Tibial nerve (tissue), 4 donors: ENCODE measurements around the gene PTGES3L. TPM values are rescaled to one million over a fixed set of nuclear protein-coding genes. Genes with fewer than 3 reads are reported as not detected.

Experiments used
- DNase-seq, 2 donors: peaks; one replicate each; pipeline ENCODE4 v3.0.0-alpha.2; 2019; ENCODE audit warnings: low spot score in 2 of 2
- H3K27ac ChIP-seq, 4 donors: fragments of 200-600 bp; sonication (generic) in 3 of 4; one replicate each; pipeline ENCODE4 v1.5.1; 2017 to 2019; ENCODE audit warnings: mild to moderate bottlenecking in 1 of 4
- H3K27me3 ChIP-seq, 2 donors: fragments of 200-600 bp; sonication (generic) in 1 of 2; one replicate each; pipeline versions ENCODE4 v1.5.1 to v1.6.0; 2017 to 2019
- H3K36me3 ChIP-seq, 3 donors: fragments of 200-600 bp; sonication (generic); one replicate each; pipeline ENCODE4 v1.5.1; 2018 to 2019
- H3K4me1 ChIP-seq, 4 donors: fragments of 200-600 bp; sonication (generic) in 3 of 4; one replicate each; pipeline ENCODE4 v1.5.1; 2017 to 2019
- H3K4me3 ChIP-seq, 4 donors: fragments of 200-600 bp; sonication (generic) in 3 of 4; one replicate each; pipeline ENCODE4 v1.5.1; 2017 to 2019; ENCODE audit warnings: mild to moderate bottlenecking in 1 of 4, moderate library complexity in 1 of 4
- H3K9me3 ChIP-seq, 4 donors: fragments of 200-600 bp; sonication (generic) in 3 of 4; one replicate each; pipeline ENCODE4 v1.5.1; 2017 to 2019
- EP300 ChIP-seq, 2 donors: sonication (generic); formaldehyde crosslinking; IDR thresholded peaks; one replicate each; pipeline ENCODE4 v1.6.1; 2017; ENCODE audit warnings: antibody characterized with exemption in 2 of 2, mild to moderate bottlenecking in 1 of 2
- POLR2A ChIP-seq, 2 donors: fragments of 450-650 bp; IDR thresholded peaks; one replicate each; pipeline ENCODE4 v1.6.1; 2017; ENCODE audit warnings: antibody characterized with exemption in 2 of 2, mild to moderate bottlenecking in 2 of 2, moderate library complexity in 2 of 2
- WGBS, 2 donors: methylation state at CpG; one replicate each; pipeline ENCODE4 v1.1.5; 2018; 5-methylcytosine and 5-hydroxymethylcytosine counted together
- total RNA-seq, 4 donors: library from RNA; depleted of rRNA; stranded (reverse); fragments of >200 nt; gene quantifications; one replicate each; pipeline ENCODE4 v1.1.0, GENCODE V29; 2016
- TF ChIP-seq, protein P1 (sequence below), 5 experiments: fragments of 200-600 bp in 3 of 5; fragments of 450-650 bp in 2 of 5; sonication (generic) in 3 of 5; IDR thresholded peaks; one replicate each; pipeline ENCODE4 v1.5.1; 2016 to 2019; ENCODE audit warnings: antibody characterized with exemption in 5 of 5, mild to moderate bottlenecking in 3 of 5, moderate library complexity in 2 of 5

PTGES3L gene
- total RNA-seq, 4 donors from 2014 or later: not detected

DNA sequence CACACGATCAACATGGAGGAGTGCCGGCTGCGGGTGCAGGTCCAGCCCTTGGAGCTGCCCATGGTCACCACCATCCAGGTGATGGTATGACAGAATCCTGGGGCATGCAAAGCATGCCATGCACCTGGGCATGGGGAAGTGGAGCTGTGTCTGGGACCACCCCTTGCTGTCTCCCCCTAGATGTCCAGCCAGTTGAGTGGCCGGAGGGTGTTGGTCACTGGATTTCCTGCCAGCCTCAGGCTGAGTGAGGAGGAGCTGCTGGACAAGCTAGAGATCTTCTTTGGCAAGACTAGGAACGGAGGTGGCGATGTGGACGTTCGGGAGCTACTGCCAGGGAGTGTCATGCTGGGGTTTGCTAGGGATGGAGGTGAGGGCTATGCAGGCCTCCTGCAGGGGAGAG is 33.4 kb upstream of the PTGES3L start:
- no peak overlapping the region for H3K4me3 ChIP-seq
- TF ChIP-seq, protein P1, sequence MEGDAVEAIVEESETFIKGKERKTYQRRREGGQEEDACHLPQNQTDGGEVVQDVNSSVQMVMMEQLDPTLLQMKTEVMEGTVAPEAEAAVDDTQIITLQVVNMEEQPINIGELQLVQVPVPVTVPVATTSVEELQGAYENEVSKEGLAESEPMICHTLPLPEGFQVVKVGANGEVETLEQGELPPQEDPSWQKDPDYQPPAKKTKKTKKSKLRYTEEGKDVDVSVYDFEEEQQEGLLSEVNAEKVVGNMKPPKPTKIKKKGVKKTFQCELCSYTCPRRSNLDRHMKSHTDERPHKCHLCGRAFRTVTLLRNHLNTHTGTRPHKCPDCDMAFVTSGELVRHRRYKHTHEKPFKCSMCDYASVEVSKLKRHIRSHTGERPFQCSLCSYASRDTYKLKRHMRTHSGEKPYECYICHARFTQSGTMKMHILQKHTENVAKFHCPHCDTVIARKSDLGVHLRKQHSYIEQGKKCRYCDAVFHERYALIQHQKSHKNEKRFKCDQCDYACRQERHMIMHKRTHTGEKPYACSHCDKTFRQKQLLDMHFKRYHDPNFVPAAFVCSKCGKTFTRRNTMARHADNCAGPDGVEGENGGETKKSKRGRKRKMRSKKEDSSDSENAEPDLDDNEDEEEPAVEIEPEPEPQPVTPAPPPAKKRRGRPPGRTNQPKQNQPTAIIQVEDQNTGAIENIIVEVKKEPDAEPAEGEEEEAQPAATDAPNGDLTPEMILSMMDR (IDR thresholded peaks at IDR 0.05): no peak
- TF ChIP-seq POLR2A (IDR thresholded peaks at IDR 0.05) (no peak), EP300 (IDR thresholded peaks at IDR 0.05) (no peak)
- H3K27ac ChIP-seq: peak overlapping the region in 3 of 4 donors; percentile 70 to 88 (median 76)
- WGBS, 2 donors: 74 to 89% methylated on average over 7 to 8 of the region's 8 CpGs
- H3K4me1 ChIP-seq: peaks cover 0 to 91% (median 44%) of the 10 kb centered on the region in 4 donors
- no peaks in the 10 kb centered on the region for H3K9me3 ChIP-seq
- DNase-seq: no peak
- H3K36me3 ChIP-seq: peaks cover 0 to 55% (median 0%) of the 10 kb centered on the region in 3 donors
- no peaks in the 10 kb centered on the region for H3K27me3 ChIP-seq

DNA sequence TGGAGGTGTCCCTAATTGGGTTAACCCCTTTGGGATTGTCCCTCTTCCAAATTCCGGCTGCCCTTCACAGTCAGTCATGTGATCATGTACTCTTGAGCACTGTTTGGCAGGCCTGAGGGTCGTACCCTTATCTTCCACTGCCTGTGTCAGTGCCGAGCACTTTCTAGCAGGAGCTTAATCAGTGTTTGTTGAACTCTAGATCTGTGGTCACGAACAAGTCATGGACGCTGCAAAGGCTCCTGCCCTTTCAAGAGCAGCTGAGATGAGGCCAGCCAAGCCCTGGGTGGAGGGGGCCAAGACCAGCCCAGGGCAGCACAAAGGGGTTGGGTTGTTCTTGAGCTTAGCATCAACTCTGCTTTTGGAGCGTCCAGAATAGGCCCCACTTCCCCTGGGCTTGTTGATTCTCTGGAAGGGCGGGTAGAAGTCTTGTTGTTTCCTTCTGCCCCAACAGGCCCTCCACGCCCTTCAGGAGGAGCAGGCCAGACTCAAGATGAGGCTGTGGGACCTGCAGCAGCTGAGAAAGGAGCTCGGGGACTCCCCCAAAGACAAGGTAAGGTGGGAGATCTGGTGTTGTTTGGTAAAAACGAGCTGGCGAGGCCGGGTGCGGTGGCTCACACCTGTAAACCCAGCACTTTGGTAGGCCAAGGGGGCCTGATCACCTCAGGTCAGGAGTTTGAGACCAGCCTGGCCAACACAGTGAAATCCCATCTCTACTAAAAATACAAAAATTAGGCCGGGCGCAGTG is 32.0 kb upstream of the PTGES3L start:
- no peak for DNase-seq
- H3K36me3 ChIP-seq: peaks cover 0 to 43% (median 0%) of the 10 kb centered on the region in 3 donors
- H3K4me3 ChIP-seq: no peak overlapping the region
- TF ChIP-seq EP300 (IDR thresholded peaks at IDR 0.05) (peak in 1 of 2 donors; percentile 8), POLR2A (IDR thresholded peaks at IDR 0.05) (no peak)
- TF ChIP-seq, protein P1 (IDR thresholded peaks at IDR 0.05): no peak
- WGBS, 2 donors: 51 to 56% methylated on average over 15 of the region's 15 CpGs
- peak overlapping the region; percentile 48 to 88 (median 68) for H3K27ac ChIP-seq
- H3K9me3 ChIP-seq: no peaks in the 10 kb centered on the region
- H3K4me1 ChIP-seq: peaks cover 0 to 94% (median 48%) of the 10 kb centered on the region in 4 donors
- no peaks in the 10 kb centered on the region for H3K27me3 ChIP-seq

DNA sequence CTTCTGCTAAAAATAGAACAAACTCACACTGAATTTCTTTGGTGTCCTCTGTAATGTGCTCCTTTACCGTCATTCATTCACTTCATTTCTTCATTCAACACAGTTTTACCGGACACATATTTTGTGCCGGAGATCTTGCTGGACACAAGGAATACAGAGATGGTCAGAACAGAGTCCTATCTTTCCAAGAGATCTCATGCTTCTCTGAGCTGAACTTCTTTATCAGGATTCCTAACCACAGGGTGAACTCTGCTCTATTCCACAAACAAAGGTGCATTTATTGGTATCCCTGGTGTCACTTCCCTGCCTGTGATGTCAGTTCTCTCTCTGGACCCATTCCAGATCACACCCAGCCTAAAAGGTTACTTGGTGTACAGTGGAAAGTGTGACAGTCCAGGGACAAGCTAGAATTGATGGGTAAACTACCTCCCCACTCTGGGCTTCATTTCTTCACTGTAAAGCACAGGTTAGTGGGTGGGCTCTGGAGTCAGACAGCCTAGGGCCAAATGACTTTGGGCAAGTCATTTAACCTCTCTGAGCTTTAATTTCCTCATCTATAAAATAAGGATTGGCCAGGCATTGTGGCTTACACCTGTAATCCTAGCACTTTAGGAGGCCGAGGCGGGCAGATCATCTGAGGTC is 30.9 kb upstream of the PTGES3L start:
- H3K27me3 ChIP-seq: no peaks in the 10 kb centered on the region
- H3K4me1 ChIP-seq: peaks cover 0 to 87% (median 41%) of the 10 kb centered on the region in 4 donors
- no peak for TF ChIP-seq EP300 (IDR thresholded peaks at IDR 0.05)
- no peak for TF ChIP-seq POLR2A (IDR thresholded peaks at IDR 0.05)
- TF ChIP-seq, protein P1 (IDR thresholded peaks at IDR 0.05): no peak
- H3K4me3 ChIP-seq: no peak overlapping the region
- 70 to 75% methylated on average over 5 of the region's 5 CpGs for WGBS, 2 donors
- no peaks in the 10 kb centered on the region for H3K9me3 ChIP-seq
- H3K36me3 ChIP-seq: peaks cover 0 to 32% (median 0%) of the 10 kb centered on the region in 3 donors
- no peak for DNase-seq
- H3K27ac ChIP-seq: peak overlapping the region; percentile 14 to 88 (median 62)

DNA sequence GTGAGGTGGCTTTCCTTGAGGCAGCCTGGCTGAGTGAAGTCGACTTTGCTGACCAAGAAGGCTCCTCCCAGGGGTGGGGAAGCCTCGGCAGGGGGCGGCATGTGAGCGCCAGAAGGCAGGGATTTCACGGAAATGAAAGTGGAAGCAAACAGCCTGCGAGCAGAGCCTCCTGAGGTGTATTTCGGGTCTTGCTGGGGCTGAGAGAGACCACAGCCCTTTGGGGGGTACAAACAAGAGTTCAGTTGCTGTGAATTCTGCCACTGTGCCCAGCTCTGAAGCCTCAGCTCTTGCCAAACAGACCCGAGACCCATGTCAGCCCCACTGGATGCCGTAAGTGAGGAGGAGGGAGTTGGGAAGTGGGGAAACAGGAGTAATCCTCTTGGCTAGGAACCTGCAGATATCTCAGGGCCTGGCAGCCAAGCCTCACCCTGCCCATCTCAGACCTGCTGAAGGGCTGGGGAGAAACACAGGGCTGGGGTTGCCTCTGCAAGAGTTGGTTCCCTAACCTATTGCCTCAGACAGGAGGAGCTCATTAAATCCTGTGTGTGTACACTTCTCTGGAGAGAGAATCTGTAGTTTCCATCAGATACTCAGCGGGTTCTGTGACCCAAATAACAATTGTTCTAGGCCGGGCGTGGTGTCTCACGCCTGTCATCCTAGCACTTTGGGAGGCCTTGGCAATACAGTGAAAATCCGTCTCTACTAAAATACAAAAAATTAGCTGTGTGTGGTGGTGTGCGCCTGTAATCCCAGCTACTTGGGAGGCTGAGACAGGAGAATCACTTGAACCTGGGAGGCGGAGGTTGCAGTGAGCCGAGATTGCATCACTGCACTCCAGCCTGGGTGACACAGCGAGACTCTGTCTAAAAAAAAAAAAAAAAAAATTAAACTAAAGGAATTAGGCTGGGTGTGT is 27.0 kb upstream of the PTGES3L start, which contains the start of gene IFI35:
IFI35 (plus strand) TSS at position 146 of the 913 bp plus-strand sequence; CDS start at position 310, 164 bp downstream.
- Histone ChIP-seq H3K27me3 (no peaks in the 10 kb centered on the region), H3K9me3 (no peaks in the 10 kb centered on the region), H3K4me1 (peaks cover 0 to 52% (median 26%) of the 10 kb centered on the region in 4 donors), H3K36me3 (peaks cover 0 to 30% (median 17%) of the 10 kb centered on the region in 3 donors), H3K4me3 (peak within 1 kb of the TSS; percentile 47 to 89 (median 60)), H3K27ac (peak within 1 kb of the TSS; percentile 67 to 97 (median 92))
- TF ChIP-seq, protein P1 (IDR thresholded peaks at IDR 0.05): peak; percentile 18 to 62 (median 41)
- TF ChIP-seq EP300 (IDR thresholded peaks at IDR 0.05) (peak in 1 of 2 donors; percentile 85), POLR2A (IDR thresholded peaks at IDR 0.05) (peak; percentile 43 to 57)
- WGBS, 2 donors: 31 to 36% methylated on average over 18 of the region's 18 CpGs
- peak; percentile 80 to 83 for DNase-seq
